ENCODE measurements around the gene PTRHD1.
"Not testable (repeated sequence)": the region's sequence is repeated elsewhere in the genome, so short reads cannot be mapped to it uniquely, and the experiment has no call there.

The PTRHD1 gene

GRCh38 chr2:24809316-24810007, 16.3 kb upstream of the PTRHD1 start:
- DNase-seq: no peak
- H3K36me3 ChIP-seq (replicated peaks; ENCODE audit: insufficient read depth, low read length): no peaks in the 10 kb centered on the region; the same call in 1 of the 2 replicates
- H4K20me1 ChIP-seq (ENCODE audit: insufficient read depth, low read length): no peaks in the 10 kb centered on the region
- no peaks in the 10 kb centered on the region for H3K9me3 ChIP-seq (replicated peaks; ENCODE audit: insufficient read depth, low read length)
- H3K79me2 ChIP-seq (ENCODE audit: low read length): peaks cover 83% of the 10 kb centered on the region
- no peaks in the 10 kb centered on the region for H3K4me1 ChIP-seq (ENCODE audit: low read length)
- H3K9me2 ChIP-seq (replicated peaks; ENCODE audit: insufficient read depth, low read length): no peaks in the 10 kb centered on the region
- H3K9ac ChIP-seq (ENCODE audit: low read length): no peak overlapping the region
- no peaks in the 10 kb centered on the region for H3K27me3 ChIP-seq (replicated peaks; ENCODE audit: insufficient read depth, low read length)
- H3K27ac ChIP-seq (ENCODE audit: low read length): no peak overlapping the region
- no peak for TF ChIP-seq EZH2 (optimal IDR thresholded peaks at IDR 0.05; ENCODE audit: low read depth, low read length)
- TF ChIP-seq, protein P1, sequence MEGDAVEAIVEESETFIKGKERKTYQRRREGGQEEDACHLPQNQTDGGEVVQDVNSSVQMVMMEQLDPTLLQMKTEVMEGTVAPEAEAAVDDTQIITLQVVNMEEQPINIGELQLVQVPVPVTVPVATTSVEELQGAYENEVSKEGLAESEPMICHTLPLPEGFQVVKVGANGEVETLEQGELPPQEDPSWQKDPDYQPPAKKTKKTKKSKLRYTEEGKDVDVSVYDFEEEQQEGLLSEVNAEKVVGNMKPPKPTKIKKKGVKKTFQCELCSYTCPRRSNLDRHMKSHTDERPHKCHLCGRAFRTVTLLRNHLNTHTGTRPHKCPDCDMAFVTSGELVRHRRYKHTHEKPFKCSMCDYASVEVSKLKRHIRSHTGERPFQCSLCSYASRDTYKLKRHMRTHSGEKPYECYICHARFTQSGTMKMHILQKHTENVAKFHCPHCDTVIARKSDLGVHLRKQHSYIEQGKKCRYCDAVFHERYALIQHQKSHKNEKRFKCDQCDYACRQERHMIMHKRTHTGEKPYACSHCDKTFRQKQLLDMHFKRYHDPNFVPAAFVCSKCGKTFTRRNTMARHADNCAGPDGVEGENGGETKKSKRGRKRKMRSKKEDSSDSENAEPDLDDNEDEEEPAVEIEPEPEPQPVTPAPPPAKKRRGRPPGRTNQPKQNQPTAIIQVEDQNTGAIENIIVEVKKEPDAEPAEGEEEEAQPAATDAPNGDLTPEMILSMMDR (IDR thresholded peaks at IDR 0.05; ENCODE audit: low read length): no peak
- no peak for TF ChIP-seq EZH2phosphoT487 (IDR thresholded peaks at IDR 0.05; ENCODE audit: low read length)
- H3K4me3 ChIP-seq (ENCODE audit: low read length): no peak overlapping the region
- no peak overlapping the region for H3K4me2 ChIP-seq (ENCODE audit: low read depth, low read length)
- H3F3A ChIP-seq (ENCODE audit: insufficient read depth, low read length): peaks cover 6% of the 10 kb centered on the region; the same call in 1 of the 2 replicates
- H2AFZ ChIP-seq (ENCODE audit: low read length): no peak overlapping the region

DNA sequence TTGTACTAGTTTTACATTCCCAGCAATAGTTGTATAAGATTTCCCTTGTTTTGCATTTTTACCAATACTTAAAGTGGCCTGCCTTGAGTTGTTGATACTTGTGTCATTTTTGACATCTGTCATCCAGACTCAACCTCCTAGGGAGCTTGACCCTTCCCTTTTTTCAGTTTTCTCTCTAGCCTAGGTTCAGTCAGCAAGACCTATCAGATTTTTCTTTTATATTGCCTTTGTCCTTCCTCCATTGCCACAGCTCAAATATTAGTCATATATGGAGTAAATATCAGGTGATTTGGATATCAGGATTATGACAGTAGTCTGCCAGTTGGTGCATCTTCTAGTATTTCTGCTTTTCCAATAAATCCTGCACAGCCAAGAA, 13.5 kb upstream of the PTRHD1 start:
- peaks cover 55% of the 10 kb centered on the region for H3K79me2 ChIP-seq (ENCODE audit: low read length)
- H3K9me2 ChIP-seq (replicated peaks; ENCODE audit: insufficient read depth, low read length): no peaks in the 10 kb centered on the region
- no peaks in the 10 kb centered on the region for H3K4me1 ChIP-seq (ENCODE audit: low read length)
- H3K4me3 ChIP-seq (ENCODE audit: low read length): no peak overlapping the region
- H3K9me3 ChIP-seq (replicated peaks; ENCODE audit: insufficient read depth, low read length): no peaks in the 10 kb centered on the region
- no peaks in the 10 kb centered on the region for H3K36me3 ChIP-seq (replicated peaks; ENCODE audit: insufficient read depth, low read length)
- no peak overlapping the region for H3K27ac ChIP-seq (ENCODE audit: low read length)
- no peaks in the 10 kb centered on the region for H4K20me1 ChIP-seq (ENCODE audit: insufficient read depth, low read length)
- TF ChIP-seq, protein P1 (IDR thresholded peaks at IDR 0.05; ENCODE audit: low read length): no peak
- no peak for TF ChIP-seq EZH2phosphoT487 (IDR thresholded peaks at IDR 0.05; ENCODE audit: low read length)
- no peak for TF ChIP-seq EZH2 (optimal IDR thresholded peaks at IDR 0.05; ENCODE audit: low read depth, low read length)
- H3K27me3 ChIP-seq (replicated peaks; ENCODE audit: insufficient read depth, low read length): no peaks in the 10 kb centered on the region
- DNase-seq: no peak
- H3F3A ChIP-seq (ENCODE audit: insufficient read depth, low read length): peaks cover 6% of the 10 kb centered on the region; the same call in 1 of the 2 replicates
- no peak overlapping the region for H3K4me2 ChIP-seq (ENCODE audit: low read depth, low read length)
- H2AFZ ChIP-seq (ENCODE audit: low read length): no peak overlapping the region
- H3K9ac ChIP-seq (ENCODE audit: low read length): no peak overlapping the region

- not testable (repeated sequence) for H3K4me2 ChIP-seq (ENCODE audit: low read depth, low read length); H3K9ac ChIP-seq (ENCODE audit: low read length); H3K9me3 ChIP-seq (replicated peaks; ENCODE audit: insufficient read depth, low read length); H3K4me1 ChIP-seq (ENCODE audit: low read length); H3K4me3 ChIP-seq (ENCODE audit: low read length); H3K27me3 ChIP-seq (replicated peaks; ENCODE audit: insufficient read depth, low read length); DNase-seq; H3K9me2 ChIP-seq (replicated peaks; ENCODE audit: insufficient read depth, low read length); H3K27ac ChIP-seq (ENCODE audit: low read length); H3K36me3 ChIP-seq (replicated peaks; ENCODE audit: insufficient read depth, low read length); H2AFZ ChIP-seq (ENCODE audit: low read length); H3F3A ChIP-seq (ENCODE audit: insufficient read depth, low read length); H4K20me1 ChIP-seq (ENCODE audit: insufficient read depth, low read length)
- peaks cover 55% of the 10 kb centered on the region for H3K79me2 ChIP-seq (ENCODE audit: low read length)
Measured at GRCh38 chr2:24805811-24806660, 12.8 kb upstream of the PTRHD1 start.

GRCh38 chr2:24800487-24800886, 7.3 kb upstream of the PTRHD1 start:
- not testable (repeated sequence) for H3K4me2 ChIP-seq (ENCODE audit: low read depth, low read length); DNase-seq; H3K27ac ChIP-seq (ENCODE audit: low read length); H3K36me3 ChIP-seq (replicated peaks; ENCODE audit: insufficient read depth, low read length); H3K4me3 ChIP-seq (ENCODE audit: low read length); H3K9ac ChIP-seq (ENCODE audit: low read length); H3K27me3 ChIP-seq (replicated peaks; ENCODE audit: insufficient read depth, low read length); H2AFZ ChIP-seq (ENCODE audit: low read length); H3K9me3 ChIP-seq (replicated peaks; ENCODE audit: insufficient read depth, low read length); H4K20me1 ChIP-seq (ENCODE audit: insufficient read depth, low read length); H3K9me2 ChIP-seq (replicated peaks; ENCODE audit: insufficient read depth, low read length); H3F3A ChIP-seq (ENCODE audit: insufficient read depth, low read length); H3K4me1 ChIP-seq (ENCODE audit: low read length)
- peaks cover 46% of the 10 kb centered on the region for H3K79me2 ChIP-seq (ENCODE audit: low read length)
